GM12873 (cell line): Measurements from ENCODE around the gene NF2.

ENCODE experiments used
- TF ChIP-seq, protein P1 (sequence below): IDR thresholded peaks from 2 replicates; pipeline ENCODE4 v1.5.1; 2012; ENCODE audit warnings: low read depth, mild to moderate bottlenecking, moderate library complexity, low read length, control low read depth; ENCODE audit not compliant: insufficient read depth; ENCODE audit errors: missing control alignments

NF2 gene

DNA sequence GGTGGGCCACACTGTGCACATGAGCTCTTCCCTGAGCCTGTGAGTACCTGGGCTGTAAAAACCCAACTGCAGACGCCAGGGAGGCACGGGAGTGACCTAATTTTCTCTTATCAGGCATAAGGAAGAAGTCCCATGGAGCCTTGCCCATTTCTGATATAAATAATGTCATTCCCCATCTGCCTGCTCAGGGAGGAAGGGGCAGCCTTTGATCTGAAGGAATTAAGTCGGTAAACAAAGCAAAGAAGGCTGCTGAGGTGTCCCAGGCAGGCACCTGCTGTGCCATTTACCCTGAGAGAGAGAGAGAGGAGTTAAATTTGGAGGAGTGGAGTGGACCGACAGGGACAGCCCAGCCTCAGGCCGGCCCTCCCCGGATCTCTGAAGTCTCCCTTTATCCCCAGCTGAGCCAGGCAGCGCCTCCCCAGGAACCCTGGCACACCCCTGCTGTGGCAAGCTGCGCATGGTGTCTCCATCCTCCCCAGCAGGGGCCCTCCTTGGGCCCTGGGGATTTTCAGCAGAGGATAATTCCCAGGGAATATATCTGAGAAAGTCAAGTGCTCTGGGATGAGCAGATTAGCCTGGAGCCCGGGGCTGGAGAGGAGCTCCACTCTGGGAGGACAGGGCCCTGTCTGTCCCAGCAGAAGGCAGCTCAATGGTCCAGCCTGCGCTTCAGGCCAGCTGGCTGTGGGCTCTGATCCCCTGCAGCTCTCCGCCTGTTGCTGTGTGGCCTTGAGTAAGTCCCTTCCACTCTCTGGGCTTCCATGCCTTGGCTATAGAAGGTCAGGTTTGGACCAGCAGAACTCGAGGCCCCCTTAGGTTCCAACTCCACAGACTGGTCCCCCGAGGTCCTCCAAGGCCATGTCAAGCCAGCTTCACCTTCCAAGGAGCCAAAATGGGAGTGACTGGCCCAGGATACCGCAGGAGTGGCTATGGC lies 98.8 kb downstream of the NF2 start:
- TF ChIP-seq, protein P1, sequence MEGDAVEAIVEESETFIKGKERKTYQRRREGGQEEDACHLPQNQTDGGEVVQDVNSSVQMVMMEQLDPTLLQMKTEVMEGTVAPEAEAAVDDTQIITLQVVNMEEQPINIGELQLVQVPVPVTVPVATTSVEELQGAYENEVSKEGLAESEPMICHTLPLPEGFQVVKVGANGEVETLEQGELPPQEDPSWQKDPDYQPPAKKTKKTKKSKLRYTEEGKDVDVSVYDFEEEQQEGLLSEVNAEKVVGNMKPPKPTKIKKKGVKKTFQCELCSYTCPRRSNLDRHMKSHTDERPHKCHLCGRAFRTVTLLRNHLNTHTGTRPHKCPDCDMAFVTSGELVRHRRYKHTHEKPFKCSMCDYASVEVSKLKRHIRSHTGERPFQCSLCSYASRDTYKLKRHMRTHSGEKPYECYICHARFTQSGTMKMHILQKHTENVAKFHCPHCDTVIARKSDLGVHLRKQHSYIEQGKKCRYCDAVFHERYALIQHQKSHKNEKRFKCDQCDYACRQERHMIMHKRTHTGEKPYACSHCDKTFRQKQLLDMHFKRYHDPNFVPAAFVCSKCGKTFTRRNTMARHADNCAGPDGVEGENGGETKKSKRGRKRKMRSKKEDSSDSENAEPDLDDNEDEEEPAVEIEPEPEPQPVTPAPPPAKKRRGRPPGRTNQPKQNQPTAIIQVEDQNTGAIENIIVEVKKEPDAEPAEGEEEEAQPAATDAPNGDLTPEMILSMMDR = no peak

DNA sequence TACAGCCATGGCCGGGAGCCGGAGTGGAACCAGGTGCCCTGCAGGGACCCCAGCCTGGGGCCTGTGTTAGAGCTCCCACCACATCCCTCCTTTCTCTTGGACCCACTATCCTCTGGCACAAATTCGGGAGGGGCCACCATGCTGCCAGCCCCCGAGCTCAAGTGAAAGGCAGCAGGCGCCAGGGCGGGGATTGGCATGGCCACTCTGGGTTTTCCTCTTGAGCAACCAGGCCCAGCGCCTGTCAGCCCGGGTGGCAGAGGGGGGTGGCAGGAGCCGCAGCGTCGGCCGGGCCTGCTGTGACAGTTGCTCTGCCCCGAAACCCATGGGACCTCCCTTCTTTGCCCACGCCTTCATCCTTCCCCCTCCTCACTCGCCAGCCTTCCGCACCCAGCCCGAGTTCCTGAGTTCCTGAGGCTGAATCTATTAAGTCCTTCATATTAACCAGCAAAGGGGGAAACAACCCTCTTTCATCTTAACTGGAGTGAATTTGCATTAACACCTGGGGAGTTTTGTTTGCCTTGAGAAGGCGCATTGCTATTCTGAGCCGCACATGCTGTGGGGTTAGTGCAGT lies 99.6 kb downstream of the NF2 start:
- TF ChIP-seq, protein P1 = no peak

DNA sequence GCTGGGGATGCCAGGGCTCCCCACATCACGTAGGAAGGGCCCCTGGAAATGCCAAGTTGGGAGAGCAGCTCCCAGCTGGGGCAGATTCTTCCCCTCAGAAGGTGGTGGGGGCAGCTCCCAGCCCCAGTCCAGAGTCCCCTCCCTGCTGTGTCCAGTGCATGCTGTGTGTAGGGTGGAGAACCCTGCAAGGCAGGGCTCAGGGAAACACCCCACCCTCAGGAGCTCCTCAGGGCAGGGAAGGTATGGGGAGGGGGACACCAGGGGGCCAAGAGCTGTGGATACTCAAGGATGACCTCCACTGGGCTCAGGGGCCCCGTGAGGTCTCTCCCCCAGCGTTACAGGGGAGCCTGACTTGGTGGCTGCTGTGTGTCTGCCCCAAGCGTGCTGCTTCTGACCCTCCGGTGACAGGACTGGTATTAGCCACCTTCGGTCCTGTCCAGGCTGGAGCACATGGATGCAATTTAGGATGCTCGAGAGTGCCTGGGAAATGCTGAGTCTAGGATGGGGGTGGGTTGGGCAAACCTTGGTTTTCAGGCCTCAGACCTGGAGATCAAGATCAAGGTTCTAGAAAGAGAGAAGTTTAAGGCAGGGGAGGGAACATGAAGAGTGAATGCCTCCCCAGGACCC lies 100.2 kb downstream of the NF2 start:
- TF ChIP-seq, protein P1 = no peak

DNA sequence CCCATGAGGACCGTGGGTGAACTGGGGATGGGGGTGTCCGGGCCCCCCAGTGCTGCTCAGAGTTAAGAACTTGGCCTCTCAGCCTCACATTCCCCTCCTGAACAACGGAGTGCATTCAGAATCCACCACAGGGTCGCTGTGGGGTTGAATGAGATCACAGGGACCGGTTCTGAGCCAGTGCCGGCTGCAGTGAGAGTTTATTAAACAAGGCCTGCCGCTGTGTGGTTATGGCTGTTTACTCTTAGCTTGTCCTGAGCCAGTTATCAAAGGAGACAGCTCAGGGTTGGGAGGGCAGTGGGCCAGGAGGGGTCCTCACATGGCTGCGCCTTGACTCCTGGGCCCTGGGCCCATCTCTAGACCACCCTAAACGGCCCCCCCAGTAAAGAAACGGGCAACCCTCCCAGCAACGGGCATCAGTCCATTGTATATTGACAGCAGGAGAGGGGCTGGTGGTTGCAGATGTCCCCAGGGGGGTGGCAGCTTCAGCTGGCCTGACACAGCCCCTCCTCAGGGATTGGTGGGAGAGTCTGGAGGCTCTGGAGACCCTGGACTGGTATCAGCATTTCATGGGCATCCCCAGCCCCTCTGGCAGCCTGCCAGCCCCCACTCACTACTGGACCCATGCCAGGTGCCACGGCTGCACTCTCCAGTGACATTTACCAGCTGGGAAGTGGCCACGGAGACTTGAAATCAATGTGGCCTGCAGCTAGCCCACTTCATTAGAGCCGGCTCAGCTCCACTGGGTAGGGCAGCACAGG lies 101.3 kb downstream of the NF2 start:
- TF ChIP-seq, protein P1 = no peak

DNA sequence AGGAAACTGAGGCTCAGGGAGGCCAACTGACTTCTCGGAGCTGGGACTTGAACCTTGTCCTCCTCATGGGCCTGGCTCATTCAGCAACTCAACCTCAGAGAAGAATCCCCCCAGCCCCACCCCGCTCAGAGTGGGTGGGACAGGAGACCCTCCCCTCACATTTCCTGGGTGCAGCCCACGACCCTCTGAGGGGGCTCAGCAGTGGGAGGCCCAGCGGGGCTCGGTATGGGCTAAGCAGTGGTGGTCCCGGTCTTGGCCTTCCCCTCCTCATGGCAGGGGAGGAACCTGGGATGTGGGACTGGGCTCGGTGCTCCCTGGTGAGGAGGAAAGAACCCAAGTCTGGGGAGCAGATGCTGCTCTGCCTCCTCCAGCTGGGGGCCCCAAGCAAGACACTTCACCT lies 102.2 kb downstream of the NF2 start:
- TF ChIP-seq, protein P1 = no peak

DNA sequence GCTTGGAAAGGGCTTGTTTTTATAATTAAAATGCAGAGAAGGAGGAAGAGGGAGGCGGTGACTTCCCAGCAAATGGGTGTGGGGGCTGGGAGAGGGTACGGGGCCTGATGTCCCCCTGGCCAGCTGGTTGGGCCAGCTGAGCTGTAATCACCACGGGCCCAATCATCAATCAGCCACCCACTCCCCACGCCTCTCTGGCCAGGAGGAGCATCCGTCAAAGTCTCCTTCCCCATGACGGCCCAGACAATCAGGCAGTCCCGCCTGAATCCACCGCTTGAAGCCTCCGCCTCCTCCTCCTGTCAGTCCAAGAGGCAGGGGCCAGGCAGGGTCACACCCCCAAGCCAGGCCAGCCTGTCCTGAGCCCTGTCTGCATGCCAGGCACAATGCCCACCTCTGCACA lies 103.1 kb downstream of the NF2 start:
- TF ChIP-seq, protein P1 = no peak
